Measurements from ENCODE around the gene DIAPH2.

The DIAPH2 gene

GRCh38 chrX:97332963-97333362, 648.3 kb downstream of the DIAPH2 start:
- no peak for FAIRE-seq
- DNase-seq (ENCODE audit: insufficient read length, low spot score): no peak
- TF ChIP-seq POU2F2 (IDR thresholded peaks at IDR 0.05; ENCODE audit: low read depth, low read length): no peak

- no peak for FAIRE-seq
- no peak for TF ChIP-seq POU2F2 (IDR thresholded peaks at IDR 0.05; ENCODE audit: low read depth, low read length)
- no peak for TF ChIP-seq POLR2AphosphoS5 (IDR thresholded peaks at IDR 0.05; ENCODE audit: low read depth, low read length)
- no peak for TF ChIP-seq SPI1 (IDR thresholded peaks at IDR 0.05; ENCODE audit: low read depth, low read length)
- no peak for TF ChIP-seq TAF1 (IDR thresholded peaks at IDR 0.05; ENCODE audit: low read depth, low read length)
- no peak for TF ChIP-seq POLR2A (IDR thresholded peaks at IDR 0.05; ENCODE audit: low read depth, low read length)
- no peak for TF ChIP-seq PAX5 (IDR thresholded peaks at IDR 0.05; ENCODE audit: insufficient read depth, low read length, severe bottlenecking)
- DNase-seq (ENCODE audit: insufficient read length, low spot score): no peak
These were observed 650.2 kb downstream of the DIAPH2 start for GRCh38 chrX:97334850-97335249.

- FAIRE-seq: no peak
These were observed 660.1 kb downstream of the DIAPH2 start for GRCh38 chrX:97344724-97345123.

GRCh38 chrX:97358941-97359340, 674.3 kb downstream of the DIAPH2 start:
- FAIRE-seq: no peak
- TF ChIP-seq PAX5 (IDR thresholded peaks at IDR 0.05; ENCODE audit: insufficient read depth, low read length, severe bottlenecking) (no peak), POLR2AphosphoS5 (IDR thresholded peaks at IDR 0.05; ENCODE audit: low read depth, low read length) (no peak), TAF1 (IDR thresholded peaks at IDR 0.05; ENCODE audit: low read depth, low read length) (no peak), SPI1 (IDR thresholded peaks at IDR 0.05; ENCODE audit: low read depth, low read length) (no peak), POLR2A (IDR thresholded peaks at IDR 0.05; ENCODE audit: low read depth, low read length) (no peak), POU2F2 (IDR thresholded peaks at IDR 0.05; ENCODE audit: low read depth, low read length) (no peak)
- DNase-seq (ENCODE audit: insufficient read length, low spot score): no peak

More at GRCh38 chrX:97344724-97345123, 660.1 kb downstream of the DIAPH2 start:
- no peak for DNase-seq (ENCODE audit: insufficient read length, low spot score)
- TF ChIP-seq POLR2AphosphoS5 (IDR thresholded peaks at IDR 0.05; ENCODE audit: low read depth, low read length) (no peak), TAF1 (IDR thresholded peaks at IDR 0.05; ENCODE audit: low read depth, low read length) (no peak), POU2F2 (IDR thresholded peaks at IDR 0.05; ENCODE audit: low read depth, low read length) (no peak), PAX5 (IDR thresholded peaks at IDR 0.05; ENCODE audit: insufficient read depth, low read length, severe bottlenecking) (no peak), SPI1 (IDR thresholded peaks at IDR 0.05; ENCODE audit: low read depth, low read length) (no peak), POLR2A (IDR thresholded peaks at IDR 0.05; ENCODE audit: low read depth, low read length) (no peak)

- DNase-seq (ENCODE audit: insufficient read length, low spot score) (no peak), FAIRE-seq (peak; percentile 80)
- TF ChIP-seq TAF1 (IDR thresholded peaks at IDR 0.05; ENCODE audit: low read depth, low read length): no peak
These were observed 679.2 kb downstream of the DIAPH2 start for GRCh38 chrX:97363843-97364242.

- DNase-seq (ENCODE audit: insufficient read length, low spot score) (no peak), FAIRE-seq (no peak)
- TF ChIP-seq SPI1 (IDR thresholded peaks at IDR 0.05; ENCODE audit: low read depth, low read length) (no peak), TAF1 (IDR thresholded peaks at IDR 0.05; ENCODE audit: low read depth, low read length) (no peak), PAX5 (IDR thresholded peaks at IDR 0.05; ENCODE audit: insufficient read depth, low read length, severe bottlenecking) (no peak), POU2F2 (IDR thresholded peaks at IDR 0.05; ENCODE audit: low read depth, low read length) (no peak), POLR2AphosphoS5 (IDR thresholded peaks at IDR 0.05; ENCODE audit: low read depth, low read length) (no peak), POLR2A (IDR thresholded peaks at IDR 0.05; ENCODE audit: low read depth, low read length) (no peak)
These were observed 681.6 kb downstream of the DIAPH2 start for GRCh38 chrX:97366237-97366636.

GRCh38 chrX:97367125-97367524, 682.5 kb downstream of the DIAPH2 start:
- TF ChIP-seq SPI1 (IDR thresholded peaks at IDR 0.05; ENCODE audit: low read depth, low read length): no peak
- TF ChIP-seq PAX5 (IDR thresholded peaks at IDR 0.05; ENCODE audit: insufficient read depth, low read length, severe bottlenecking): no peak
- no peak for TF ChIP-seq POU2F2 (IDR thresholded peaks at IDR 0.05; ENCODE audit: low read depth, low read length)
- TF ChIP-seq TAF1 (IDR thresholded peaks at IDR 0.05; ENCODE audit: low read depth, low read length): no peak
- TF ChIP-seq POLR2A (IDR thresholded peaks at IDR 0.05; ENCODE audit: low read depth, low read length): no peak
- TF ChIP-seq POLR2AphosphoS5 (IDR thresholded peaks at IDR 0.05; ENCODE audit: low read depth, low read length): no peak
- no peak for DNase-seq (ENCODE audit: insufficient read length, low spot score)
- FAIRE-seq: no peak

- FAIRE-seq: no peak
- TF ChIP-seq PAX5 (IDR thresholded peaks at IDR 0.05; ENCODE audit: insufficient read depth, low read length, severe bottlenecking) (no peak), POLR2AphosphoS5 (IDR thresholded peaks at IDR 0.05; ENCODE audit: low read depth, low read length) (no peak), SPI1 (IDR thresholded peaks at IDR 0.05; ENCODE audit: low read depth, low read length) (no peak), POLR2A (IDR thresholded peaks at IDR 0.05; ENCODE audit: low read depth, low read length) (no peak), TAF1 (IDR thresholded peaks at IDR 0.05; ENCODE audit: low read depth, low read length) (no peak), POU2F2 (IDR thresholded peaks at IDR 0.05; ENCODE audit: low read depth, low read length) (no peak)
- DNase-seq (ENCODE audit: insufficient read length, low spot score): no peak
These were observed 685.3 kb downstream of the DIAPH2 start for GRCh38 chrX:97369947-97370346.

GRCh38 chrX:97372001-97372766, 687.5 kb downstream of the DIAPH2 start:
- FAIRE-seq: no peak
- DNase-seq (ENCODE audit: insufficient read length, low spot score): no peak
- TF ChIP-seq POLR2A (IDR thresholded peaks at IDR 0.05; ENCODE audit: low read depth, low read length) (no peak), SPI1 (IDR thresholded peaks at IDR 0.05; ENCODE audit: low read depth, low read length) (no peak), TAF1 (IDR thresholded peaks at IDR 0.05; ENCODE audit: low read depth, low read length) (no peak), POLR2AphosphoS5 (IDR thresholded peaks at IDR 0.05; ENCODE audit: low read depth, low read length) (no peak), PAX5 (IDR thresholded peaks at IDR 0.05; ENCODE audit: insufficient read depth, low read length, severe bottlenecking) (no peak), POU2F2 (IDR thresholded peaks at IDR 0.05; ENCODE audit: low read depth, low read length) (no peak)

- FAIRE-seq (peak; percentile 51), DNase-seq (ENCODE audit: insufficient read length, low spot score) (no peak)
- TF ChIP-seq POU2F2 (IDR thresholded peaks at IDR 0.05; ENCODE audit: low read depth, low read length): no peak
- TF ChIP-seq POLR2AphosphoS5 (IDR thresholded peaks at IDR 0.05; ENCODE audit: low read depth, low read length): no peak
- TF ChIP-seq TAF1 (IDR thresholded peaks at IDR 0.05; ENCODE audit: low read depth, low read length): no peak
- no peak for TF ChIP-seq SPI1 (IDR thresholded peaks at IDR 0.05; ENCODE audit: low read depth, low read length)
- TF ChIP-seq PAX5 (IDR thresholded peaks at IDR 0.05; ENCODE audit: insufficient read depth, low read length, severe bottlenecking): no peak
- TF ChIP-seq POLR2A (IDR thresholded peaks at IDR 0.05; ENCODE audit: low read depth, low read length): no peak
These were observed 689.6 kb downstream of the DIAPH2 start for GRCh38 chrX:97374266-97374665.

Data from GM12891 (cell line).